ENCODE data around the gene ITM2C.

ITM2C gene

DNA sequence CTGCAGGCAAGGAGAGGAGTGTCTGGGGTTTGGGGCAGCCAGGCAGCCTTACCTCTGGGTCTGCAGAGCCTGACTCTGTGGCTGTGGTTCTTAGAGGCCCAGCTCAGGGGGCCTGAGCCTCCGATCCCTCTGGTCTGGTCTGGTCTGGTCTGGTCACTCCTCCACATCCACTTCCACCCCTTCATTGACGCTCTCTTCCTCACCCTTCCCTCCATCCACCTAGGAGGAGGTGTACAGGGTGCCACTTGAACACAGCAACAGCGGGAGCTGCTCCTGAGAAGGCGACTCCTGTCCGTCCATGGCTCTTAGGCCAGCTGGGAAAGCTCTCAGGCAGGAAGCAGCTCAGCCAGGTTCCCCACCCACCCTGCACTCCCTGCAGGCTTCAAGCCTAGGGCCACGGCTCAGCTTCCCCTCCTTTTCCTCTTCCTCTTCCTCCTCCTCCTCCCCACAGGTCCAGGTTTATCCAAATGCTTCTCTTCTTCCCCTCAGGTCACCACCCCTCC lies 43.4 kb downstream of the ITM2C start:
- no peak for DNase-seq (ENCODE audit: low spot score)

DNA sequence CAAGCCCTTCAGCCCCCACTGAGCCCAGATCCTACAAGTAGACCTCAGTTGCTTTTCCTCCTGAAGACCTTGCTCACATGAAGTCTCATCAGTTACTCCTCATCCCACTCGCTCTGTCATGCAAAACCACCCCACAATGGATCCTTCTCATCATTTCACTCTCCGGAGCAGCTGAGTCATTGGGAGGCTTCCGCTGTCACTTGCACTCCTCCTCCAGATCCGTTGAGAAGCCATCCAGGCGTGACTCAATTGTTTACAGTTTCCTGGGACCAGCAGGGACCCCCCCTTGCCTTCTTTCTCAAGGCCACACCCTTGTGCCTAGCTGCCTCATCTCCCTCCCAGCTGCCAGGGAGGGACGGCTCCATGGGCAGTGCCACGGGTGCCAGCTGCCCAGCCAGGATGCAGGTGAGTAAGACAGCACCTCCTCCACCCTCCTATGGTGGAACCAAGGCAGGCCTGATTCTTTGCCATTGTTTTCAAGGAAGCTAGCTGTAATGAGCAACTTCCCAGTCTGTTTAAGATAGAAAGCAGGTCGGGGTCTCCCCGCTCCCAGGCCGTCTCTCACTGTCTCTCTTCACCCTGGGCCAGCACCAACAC lies 44.0 kb downstream of the ITM2C start:
- no peak for DNase-seq (ENCODE audit: low spot score)

DNA sequence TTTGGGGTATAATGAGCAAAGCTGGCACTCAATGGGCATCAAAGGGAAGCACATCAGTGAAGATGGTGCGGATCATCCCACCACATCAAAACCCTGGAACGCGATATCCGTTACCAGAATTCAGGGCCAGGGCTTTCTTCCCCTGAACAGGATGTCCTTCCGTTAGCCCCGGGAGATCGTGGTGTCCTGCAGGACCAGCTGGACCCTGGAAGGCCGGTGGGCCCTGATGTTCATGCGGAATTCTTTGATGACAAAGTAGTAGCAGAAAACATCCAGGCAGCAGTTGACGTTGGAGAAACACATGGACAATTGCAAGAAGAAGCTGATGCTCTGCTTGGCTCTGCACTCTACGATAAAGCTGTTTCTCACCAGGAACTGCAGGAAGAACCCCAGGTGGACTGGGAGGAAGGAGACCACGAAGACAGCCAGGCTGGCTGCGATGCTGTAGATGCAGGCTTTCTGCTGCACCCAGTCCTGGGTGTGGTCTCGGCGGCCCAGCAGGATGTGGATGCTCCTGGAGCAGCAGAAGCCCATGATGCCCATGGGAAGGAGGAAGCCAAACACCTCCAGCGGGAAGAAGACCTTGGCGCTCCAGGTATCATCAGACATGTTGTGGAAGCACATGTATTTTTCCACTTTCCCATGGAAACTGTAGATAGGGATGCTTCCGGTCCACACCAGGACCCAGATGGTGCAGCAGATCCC lies 45.3 kb downstream of the ITM2C start:
- no peak for DNase-seq (ENCODE audit: low spot score)

DNA sequence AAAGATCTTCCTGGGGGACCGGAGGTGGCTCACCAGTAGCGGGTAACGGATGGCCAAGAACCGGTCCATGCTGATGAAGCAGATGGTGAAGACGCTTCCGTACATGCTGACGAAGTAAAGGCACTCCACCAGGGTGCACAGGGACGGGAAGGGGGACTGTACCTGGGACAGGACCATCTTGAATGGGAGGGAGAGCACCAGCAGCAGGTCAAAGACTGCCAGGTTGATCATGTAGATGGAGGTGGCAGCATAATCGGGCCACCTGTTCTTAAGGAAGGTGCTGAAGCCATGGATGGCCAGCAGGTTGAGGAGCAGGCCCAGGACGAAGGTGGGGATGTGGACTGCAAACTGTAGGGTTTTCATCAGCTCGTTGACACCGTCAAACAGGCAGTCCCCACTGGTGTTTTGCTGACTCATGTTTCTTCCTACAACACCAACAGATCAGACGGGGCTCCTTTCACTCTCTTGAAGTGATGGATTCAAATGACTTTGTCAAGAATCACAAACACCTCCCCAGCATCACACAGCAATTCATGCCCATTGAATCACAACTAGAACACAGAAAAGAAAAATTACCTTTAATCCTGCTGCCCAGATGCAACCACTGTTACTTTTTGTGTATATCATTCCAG lies 45.9 kb downstream of the ITM2C start:
- DNase-seq (ENCODE audit: low spot score), result no peak

DNA sequence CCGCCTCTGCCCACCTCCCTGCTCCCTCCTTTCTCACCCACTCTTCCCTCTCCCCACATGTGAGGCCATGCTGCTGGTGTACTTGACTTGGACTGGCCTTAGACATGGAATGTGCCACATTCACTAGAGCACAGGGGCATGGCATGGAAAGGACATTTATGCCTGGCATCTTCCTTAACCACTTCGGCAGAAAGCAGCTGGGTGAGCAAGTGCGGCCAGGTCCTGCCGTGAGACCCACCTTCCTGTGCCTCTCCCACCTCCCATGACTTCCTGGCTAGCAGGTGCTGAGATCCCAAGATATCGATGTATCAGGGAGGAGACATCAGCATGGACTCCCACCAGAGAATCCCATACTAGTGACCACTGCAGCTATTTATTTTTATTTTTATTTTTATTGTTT lies 47.3 kb downstream of the ITM2C start:
- DNase-seq (ENCODE audit: low spot score), result no peak

DNA sequence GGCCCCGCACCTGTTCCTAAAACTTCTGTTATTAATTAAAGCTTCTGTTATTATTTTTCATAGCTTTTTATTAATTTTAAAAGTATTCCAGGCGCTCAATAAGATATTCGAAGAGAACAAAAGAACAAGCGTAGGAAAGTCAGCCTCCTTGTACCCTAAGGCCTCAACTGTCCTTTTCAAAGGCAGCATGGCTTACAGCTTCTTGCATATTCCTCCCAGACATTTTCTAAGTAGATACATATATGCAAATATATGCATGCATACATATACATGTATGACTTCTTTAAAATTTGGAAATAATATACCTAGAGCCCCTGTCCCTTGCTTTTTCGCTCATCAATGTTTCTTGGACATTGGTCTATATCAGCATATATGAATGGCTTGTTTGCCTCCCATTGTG lies 48.0 kb downstream of the ITM2C start:
- no peak for DNase-seq (ENCODE audit: low spot score)

DNA sequence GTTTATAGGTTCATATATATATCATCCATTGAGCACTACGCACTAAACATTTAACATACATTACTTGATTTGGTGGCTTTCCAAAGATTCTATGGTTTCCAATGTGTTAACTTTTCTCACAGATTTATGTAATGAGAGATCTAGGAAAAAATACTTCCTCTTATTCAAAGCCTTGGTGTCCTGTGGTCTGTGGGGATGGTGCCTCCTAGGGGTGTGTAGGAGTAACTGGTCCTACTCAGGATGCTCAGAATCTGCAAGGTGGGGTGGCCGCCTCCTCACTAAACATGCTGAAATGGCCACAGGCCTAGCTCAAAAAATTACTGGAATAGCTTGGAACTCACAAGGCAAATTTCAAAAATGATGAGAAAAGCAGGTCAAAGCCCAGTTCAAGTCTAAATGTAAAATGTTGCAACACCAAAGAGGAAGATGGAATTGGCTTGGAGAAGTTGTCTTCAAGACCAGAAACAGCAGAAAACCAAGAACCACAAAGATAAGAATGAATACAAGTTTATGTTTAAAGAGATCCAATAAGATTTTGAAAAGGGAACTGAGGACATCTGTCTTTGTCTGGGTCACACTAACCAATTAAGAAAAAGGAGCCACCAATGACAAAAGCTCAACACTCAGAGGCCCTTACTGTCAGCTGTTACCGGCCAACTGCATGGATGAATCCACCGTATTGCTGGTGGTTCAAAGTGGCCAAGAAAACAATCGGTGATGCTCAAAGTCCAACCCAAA lies 48.8 kb downstream of the ITM2C start:
- no peak for DNase-seq (ENCODE audit: low spot score)

DNA sequence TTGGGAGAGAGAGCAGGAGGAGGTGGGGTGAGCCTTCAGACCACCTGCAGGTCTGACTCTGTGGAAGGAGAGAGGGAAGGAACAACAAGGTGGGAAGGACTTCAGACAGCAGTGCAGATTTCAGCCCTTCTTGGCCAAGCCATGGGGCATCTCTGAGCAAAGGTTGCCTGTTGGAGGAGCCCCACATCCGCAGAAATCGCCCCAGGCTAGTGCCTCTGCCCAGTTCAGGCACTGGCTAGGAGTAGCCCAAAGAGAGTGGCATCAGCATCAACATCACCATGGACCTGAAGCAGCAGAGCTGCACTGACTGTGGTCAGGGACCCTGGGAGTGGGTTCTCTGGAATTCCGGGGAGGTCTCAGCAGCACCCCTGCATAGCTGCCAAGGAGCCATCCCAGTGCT lies 50.1 kb downstream of the ITM2C start:
- DNase-seq (ENCODE audit: low spot score), result no peak

DNA sequence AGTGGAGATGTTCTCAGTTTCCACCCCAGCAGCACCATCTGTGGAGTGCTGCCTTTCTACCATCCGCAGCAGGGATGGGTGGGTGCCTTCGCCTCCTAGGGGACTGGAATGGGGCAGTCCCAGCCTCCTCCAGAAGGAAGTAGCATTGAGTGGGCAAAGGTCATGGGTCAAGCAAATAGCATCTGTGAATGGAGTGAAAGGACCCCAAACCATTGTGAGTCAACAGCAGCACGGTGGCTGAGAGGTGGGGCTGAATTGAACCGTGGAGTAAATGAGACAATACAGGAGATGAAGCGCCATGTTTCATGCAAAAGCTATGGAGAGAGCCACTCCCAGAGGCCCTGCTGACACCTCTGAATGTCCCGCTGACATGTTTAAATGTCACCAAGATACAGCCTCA lies 50.6 kb downstream of the ITM2C start:
- no peak for DNase-seq (ENCODE audit: low spot score)

DNA sequence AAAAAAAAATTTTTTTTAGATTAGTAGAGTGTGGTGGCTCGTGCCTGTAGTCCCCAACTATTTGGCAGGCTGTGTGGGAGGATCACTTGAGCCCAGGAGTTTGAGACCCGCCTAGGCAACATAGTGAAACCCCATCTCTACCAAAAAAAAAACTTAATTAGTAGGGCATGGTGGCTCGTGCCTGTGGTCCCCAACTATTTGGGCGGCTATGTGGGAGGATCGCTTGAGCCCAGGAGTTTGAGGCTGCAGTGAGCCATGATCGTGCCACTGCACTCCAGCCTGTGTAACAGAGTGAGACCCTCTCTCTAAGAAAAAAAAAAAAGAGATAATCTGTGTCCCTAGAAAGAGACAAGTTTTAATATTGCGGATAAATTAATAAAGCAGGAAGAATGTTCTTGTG lies 51.5 kb downstream of the ITM2C start:
- DNase-seq (ENCODE audit: low spot score), result no peak

DNA sequence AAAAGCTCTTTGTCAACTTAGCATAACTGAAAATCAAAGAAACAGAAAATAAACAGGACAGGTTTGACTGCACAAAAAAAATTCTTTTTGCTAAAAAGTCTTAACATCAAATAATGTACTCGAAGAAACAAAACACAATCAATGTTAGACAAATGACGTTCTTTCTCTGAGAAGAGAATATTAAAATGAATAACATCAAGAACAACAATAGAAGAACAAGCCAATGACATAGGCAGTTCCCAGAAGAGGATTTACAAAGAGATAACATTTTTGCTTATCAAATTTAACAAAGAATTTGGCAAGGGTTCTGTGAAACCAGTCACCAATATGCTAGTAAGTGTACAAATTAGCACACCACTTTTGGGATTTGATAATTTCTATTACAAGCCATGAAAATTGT lies 54.5 kb downstream of the ITM2C start:
- no peak for DNase-seq (ENCODE audit: low spot score)

DNA sequence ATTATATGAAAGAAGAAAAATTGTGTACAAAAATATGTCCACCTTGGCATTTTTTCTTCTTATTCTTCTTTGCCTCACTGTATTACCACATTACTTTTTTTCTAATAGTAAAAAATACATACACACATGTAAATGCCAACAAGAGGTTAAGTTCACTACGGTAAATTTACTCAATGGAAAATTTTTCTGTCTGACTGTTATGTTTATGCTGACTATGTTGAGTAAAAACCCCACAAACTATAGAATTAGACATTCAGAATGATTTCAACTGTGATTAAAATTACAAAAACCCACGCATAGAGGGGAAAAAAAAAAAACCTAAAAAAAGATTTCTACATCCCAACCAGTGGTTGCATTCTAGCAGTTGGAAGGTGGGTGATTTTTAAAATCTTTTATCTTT lies 54.9 kb downstream of the ITM2C start:
- no peak for DNase-seq (ENCODE audit: low spot score)

DNA sequence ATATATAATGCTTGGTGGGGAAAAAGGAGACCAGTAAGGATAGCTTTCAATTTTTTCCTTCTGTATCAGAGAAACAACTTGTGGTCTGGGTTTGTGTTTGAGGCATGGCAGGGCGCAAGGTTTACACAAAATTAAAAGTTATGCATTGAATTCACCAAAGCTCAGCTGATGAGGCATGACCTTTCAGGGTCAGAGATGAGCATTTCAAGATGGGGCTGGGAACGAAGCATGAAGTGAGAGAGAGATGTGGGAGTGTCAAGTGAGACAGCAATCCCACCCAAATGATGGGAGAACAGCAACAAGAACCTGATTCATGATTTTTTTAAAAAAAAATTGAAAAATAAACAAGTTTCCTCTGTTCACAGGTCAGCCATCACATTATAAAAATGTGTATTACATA lies 55.4 kb downstream of the ITM2C start:
- no peak for DNase-seq (ENCODE audit: low spot score)

DNA sequence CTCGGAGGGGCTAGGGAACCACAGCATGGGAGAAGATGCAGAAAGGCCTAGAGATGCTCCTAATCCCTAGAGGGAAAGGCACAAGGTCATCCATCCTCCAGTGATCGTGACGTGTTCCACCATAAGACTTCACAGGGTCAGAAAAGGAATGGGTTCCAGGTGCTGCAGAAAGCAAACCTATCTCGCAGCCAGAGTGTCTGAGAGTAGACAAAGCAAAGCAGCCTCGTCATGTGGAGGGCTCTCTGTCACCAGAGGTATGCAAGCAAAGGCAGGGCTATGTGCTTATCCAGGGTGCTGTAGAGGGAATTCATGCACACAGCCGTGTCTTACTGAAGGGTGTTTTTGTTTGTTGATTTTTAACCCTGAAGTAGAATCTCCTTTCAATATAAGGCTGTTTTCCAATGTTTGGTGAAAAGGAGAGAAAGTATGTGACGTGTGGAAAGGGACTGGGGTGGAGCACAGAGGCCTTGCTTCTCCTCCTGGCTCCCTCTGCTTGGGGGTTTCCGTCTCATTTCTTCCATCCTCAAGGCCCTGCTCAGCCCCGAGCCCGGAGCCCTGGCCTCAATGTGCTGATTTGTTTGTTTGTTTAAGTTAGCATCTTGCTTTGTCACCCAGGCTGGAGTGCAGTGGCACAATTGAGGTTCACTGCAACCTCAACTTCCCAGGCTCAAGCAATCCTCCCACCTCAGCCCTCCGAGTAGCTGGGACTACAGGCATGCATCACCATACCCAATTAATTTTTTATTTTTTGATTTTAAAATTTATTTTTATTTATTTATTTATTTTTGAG lies 57.3 kb downstream of the ITM2C start:
- DNase-seq (ENCODE audit: low spot score), result no peak

DNA sequence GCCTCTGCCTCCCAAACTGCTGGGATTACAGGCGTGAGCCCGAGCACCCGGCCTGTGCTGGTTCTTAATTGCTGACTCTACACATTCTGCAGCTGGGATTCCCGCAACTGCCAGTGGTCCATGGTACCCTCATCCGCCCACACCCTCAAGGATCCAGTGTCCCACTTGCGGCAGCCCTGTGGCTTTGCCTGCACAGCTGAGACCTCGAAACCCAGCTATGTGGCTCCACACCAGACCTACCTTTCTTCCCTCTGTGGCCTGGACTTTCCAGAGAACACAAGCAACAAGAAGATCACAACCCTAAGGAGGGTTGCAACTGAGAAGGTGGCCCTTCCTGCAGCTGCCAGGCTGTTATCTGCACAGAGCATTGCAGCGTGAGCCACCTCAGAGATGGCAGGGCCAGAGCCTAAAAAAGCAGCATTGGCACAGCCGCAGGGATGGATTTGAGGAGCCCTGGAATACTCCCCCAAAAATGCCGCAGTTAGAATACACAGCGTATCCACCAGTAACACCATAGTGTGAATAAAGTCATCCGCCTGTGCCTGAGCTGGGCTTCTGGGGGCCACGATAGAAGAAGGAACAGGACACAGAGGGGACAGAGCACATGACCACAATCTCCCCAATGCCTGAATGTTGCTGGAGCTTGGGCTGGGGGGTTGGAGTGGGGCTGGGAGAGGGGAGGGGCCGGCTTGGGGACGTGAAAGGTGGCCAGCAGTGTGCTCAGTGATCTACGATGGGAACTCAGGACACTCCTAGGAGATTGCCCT lies 58.4 kb downstream of the ITM2C start:
- no peak for DNase-seq (ENCODE audit: low spot score)

DNA sequence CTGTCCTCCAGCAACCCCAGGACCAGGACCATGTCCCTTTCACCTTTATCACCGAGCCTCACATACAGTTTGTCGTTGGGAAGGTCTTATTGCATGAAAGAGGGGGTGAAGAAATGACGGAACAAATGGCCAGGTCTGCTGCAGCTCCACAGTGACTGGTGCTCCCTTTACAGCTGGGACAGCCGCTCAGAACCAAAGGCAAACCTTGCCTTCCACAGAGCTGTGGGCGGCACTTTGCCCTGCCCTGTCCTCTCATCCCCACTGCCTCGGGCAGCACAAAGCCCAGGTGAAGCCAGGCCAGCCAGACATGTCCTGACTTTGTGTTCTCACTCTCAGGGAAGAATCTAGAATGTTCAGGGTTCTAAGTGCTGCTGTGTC lies 59.3 kb downstream of the ITM2C start:
- DNase-seq (ENCODE audit: low spot score), result no peak

DNA sequence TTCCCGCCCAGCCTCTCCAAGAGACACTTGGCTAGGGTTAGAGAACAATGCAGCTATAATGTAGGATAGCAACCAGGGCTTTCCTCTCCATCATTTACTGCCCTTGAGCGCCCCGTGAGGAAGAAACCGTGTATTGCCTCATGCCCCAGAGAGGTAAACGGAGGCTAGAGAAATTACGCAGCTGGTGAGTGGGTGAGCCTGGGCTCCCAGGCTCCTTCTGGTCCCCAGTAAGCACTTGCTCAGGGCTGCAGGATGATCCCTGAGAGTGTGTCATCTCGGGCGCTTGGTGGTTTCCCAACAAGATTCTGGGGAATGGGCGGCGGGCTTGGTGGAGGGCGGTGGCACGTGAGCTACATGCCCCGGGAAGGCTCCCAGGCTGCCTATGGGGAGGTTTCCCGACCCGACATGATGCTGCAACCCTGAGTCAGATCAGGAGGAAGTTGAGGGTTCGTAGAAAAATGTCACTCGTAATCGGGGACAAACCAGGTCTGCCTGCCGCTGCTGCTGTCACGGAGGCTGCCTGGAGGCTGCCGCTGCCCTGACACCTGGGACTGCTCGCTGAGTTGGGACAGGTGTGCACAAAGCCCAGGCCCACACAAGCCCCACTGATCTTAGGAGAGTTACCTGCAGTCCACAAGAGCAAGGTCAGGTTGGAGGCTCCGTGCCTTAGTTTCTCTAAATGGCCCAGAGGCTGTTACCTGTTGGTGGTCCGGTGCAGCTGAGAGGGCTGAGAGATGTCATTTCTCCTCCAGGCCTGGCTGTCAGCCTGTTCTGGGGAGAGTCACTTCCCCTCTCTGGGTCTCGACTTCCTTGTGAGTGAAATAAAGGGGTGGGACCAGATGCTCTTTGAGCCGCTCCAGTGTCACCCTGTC lies 60.0 kb downstream of the ITM2C start, which contains the start of gene GPR55:
TSS of gene GPR55 (minus strand) at position 773 of the 872 bp plus-strand sequence. CDS start 14,280 bp downstream, outside the sequence.
- no peak for DNase-seq (ENCODE audit: low spot score)

DNA sequence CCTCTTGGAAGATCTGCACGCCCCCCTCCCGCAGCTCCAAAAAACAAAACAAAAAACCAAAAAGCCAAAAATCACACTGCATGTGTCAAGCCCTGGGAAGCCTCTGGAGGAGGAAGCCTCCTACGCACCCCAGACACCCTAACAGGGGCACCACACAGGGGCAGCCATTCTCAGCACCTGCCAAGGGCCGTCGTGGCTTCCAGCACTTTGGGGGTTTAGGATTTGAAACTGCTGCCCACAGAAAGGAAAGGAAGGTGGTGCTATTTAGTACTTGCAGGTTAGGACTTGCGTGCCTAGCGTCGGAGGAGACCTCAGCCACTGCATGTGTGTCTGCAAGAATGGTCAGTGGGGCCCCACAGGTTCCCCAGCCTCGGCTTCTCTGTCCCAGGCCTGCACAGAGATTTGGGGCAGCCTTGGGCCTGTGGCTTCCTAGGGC lies 60.7 kb downstream of the ITM2C start:
- DNase-seq (ENCODE audit: low spot score), result no peak

DNA sequence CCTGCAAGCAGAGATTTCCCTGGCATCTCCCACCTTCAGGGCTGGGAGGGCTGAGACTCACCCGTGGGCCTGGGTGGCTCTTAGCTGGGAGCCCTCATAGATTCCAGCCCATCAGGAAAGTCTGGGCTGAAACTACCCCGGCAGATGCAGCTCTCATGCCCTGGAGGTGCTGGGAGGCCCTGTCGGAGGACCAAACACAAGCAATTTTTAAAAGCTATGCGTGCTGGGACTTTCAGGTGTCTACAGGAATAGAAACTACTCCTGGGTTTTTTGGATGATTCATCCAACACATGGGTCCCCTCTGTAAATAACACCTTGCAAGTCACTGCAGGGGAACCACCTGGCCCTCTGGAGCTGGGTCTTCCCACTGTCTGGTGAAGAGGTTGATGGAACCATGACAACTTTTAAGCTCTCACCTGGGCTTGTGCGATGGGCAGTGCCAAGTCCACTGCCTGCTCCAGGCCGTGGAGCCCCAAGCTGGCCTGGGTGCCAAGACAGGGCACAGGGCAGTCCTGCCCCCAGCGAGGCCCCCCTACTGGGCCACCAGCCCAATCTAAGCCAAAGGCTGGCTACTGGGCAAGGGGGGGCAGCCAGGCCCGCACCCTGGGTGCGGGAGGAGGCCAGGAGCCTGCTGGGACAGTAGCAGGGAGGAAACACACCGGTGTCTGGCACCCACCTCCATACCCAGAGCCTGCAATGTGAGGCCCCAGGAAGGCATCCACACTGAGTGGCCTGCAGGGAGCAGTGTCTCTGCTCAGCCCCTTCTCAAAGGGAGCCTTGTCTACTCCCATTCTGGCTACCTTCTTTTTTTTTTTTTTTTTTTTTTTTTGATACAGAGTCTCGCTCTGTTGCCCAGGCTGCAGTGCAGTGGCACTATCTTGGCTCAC lies 61.4 kb downstream of the ITM2C start:
- DNase-seq (ENCODE audit: low spot score), result no peak
